HepG2 (cell line): ENCODE data around the gene ANKHD1. TPM values are rescaled to one million over a fixed set of nuclear protein-coding genes. Genes with fewer than 3 reads are reported as not detected.

Source experiments
- CENPX ChIP-seq: sonication (generic); formaldehyde crosslinking; IDR thresholded peaks from 2 replicates; pipeline ENCODE4 v1.9.0; 2021; ENCODE audit warnings: mild to moderate bottlenecking, missing genetic modification reagents, moderate library complexity
- CHD4 ChIP-seq: fragments of 200-600 bp; sonication (generic); IDR thresholded peaks from 2 replicates; pipeline ENCODE4 v1.7.0; 2017; ENCODE audit warnings: mild to moderate bottlenecking, low read length, borderline replicate concordance
- HNF4G ChIP-seq, 2 experiments: sonication (generic) in 1 of 2; formaldehyde crosslinking in 1 of 2; IDR thresholded peaks; 2 replicates each; pipeline versions ENCODE4 v1.4.0 to v1.6.1; 2011 to 2020; ENCODE audit warnings: borderline replicate concordance in 2 of 2, low read depth in 2 of 2, mild to moderate bottlenecking in 2 of 2, low read length in 1 of 2, missing genetic modification reagents in 1 of 2, moderate library complexity in 1 of 2
- KLF11 ChIP-seq: IDR thresholded peaks from 2 replicates; pipeline ENCODE4 v1.6.1; 2016; ENCODE audit warnings: missing compliant biosample characterization
- MAFF ChIP-seq: IDR thresholded peaks from 2 replicates; pipeline ENCODE4 v1.6.1; 2011; ENCODE audit warnings: low read depth, low read length, improper control_type of control experiment
- MAFK ChIP-seq, 2 experiments: IDR thresholded peaks in 1 of 2; conservative IDR thresholded peaks in 1 of 2; 2 replicates each; pipeline ENCODE4 v1.6.1; 2011; ENCODE audit warnings: improper control_type of control experiment in 2 of 2, low read length in 2 of 2
- SMARCC2 ChIP-seq: fragments of 450-650 bp; IDR thresholded peaks from 2 replicates; pipeline ENCODE4 v1.6.1; 2017; ENCODE audit warnings: antibody characterized with exemption, mild to moderate bottlenecking
- U2AF2 ChIP-seq: fragments of 200-400 bp; formaldehyde crosslinking; IDR thresholded peaks from 2 replicates; pipeline ENCODE4 v1.6.1; 2017; ENCODE audit warnings: low read depth, mild to moderate bottlenecking, low read length
- ZBTB20 ChIP-seq: sonication (generic); formaldehyde crosslinking; IDR thresholded peaks from 2 replicates; pipeline ENCODE4 v1.8.1; 2023; ENCODE audit warnings: missing genetic modification reagents, low read depth, mild to moderate bottlenecking, borderline replicate concordance
- ZNF616 ChIP-seq: sonication (generic); formaldehyde crosslinking; IDR thresholded peaks from 2 replicates; pipeline ENCODE4 v1.5.0; 2020; ENCODE audit warnings: low read depth, mild to moderate bottlenecking, missing genetic modification reagents
- polyA plus RNA-seq, 8 experiments: library from polyadenylated mRNA; depleted of rRNA in 3 of 8; stranded (reverse) in 7 of 8; unstranded in 1 of 8; fragments of >200 nt; fragmentation: Illumina TruSeq in 4 of 8; extraction: Trizol in 4 of 8; gene quantifications; 2 replicates each; pipeline versions ENCODE4 v1.2.1 to v1.2.3, GENCODE V29; 2011 to 2016; ENCODE audit warnings: low read depth in 4 of 8, missing spikeins in 1 of 8, mixed read lengths in 1 of 8; ENCODE audit not compliant: insufficient read depth in 1 of 8
- total RNA-seq, 5 experiments: library from RNA; depleted of rRNA; stranded (reverse); fragments of >200 nt; fragmentation: Illumina TruSeq; extraction: Trizol; gene quantifications; 2 replicates each; pipeline ENCODE4 v1.2.3, GENCODE V29; 2016; ENCODE audit warnings: low read depth in 1 of 5
- TF ChIP-seq, protein P1 (sequence below): sonication (generic); formaldehyde crosslinking; IDR thresholded peaks from 2 replicates; pipeline ENCODE4 v1.5.0; 2020; ENCODE audit warnings: missing genetic modification reagents
- TF ChIP-seq, protein P2 (sequence below): sonication (generic); formaldehyde crosslinking; IDR thresholded peaks from 2 replicates; pipeline ENCODE4 v1.4.0; 2020; ENCODE audit warnings: missing genetic modification reagents, mild to moderate bottlenecking, borderline replicate concordance
- TF ChIP-seq, protein P3 (sequence below): sonication (generic); formaldehyde crosslinking; IDR thresholded peaks from 2 replicates; pipeline ENCODE4 v1.4.0; 2020; ENCODE audit warnings: missing genetic modification reagents
- TF ChIP-seq, protein P4 (sequence below): sonication (generic); formaldehyde crosslinking; IDR thresholded peaks from 2 replicates; pipeline ENCODE4; 2020; ENCODE audit warnings: missing genetic modification reagents, mild to moderate bottlenecking, borderline replicate concordance

ANKHD1 gene
- total and polyA plus RNA-seq, 2 of the 13 experiments (the other 11 are each of a cell fraction or from before 2014, with no cell fraction given): 69.9 to 82.0 TPM

DNA sequence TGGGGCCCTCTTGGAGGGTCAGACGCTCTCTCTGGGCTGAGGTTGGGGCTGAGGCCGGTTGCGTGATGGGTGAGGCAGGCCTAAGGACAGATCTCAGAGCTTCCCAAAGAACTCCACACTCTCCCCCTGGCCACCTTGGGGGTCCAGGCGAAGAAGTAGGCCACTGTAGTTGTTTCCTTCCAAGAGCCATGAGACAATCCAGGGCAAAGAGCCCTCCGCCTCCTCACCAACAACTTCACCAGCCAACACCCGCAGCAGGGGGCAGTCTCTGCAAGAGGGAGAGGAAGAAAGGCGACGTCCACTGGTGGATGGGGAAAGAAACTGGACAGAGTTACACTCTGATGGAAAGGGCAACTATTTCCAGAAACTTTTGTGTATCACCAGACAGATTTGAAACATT, 173.7 kb downstream of the ANKHD1 start (continued):
- TF ChIP-seq, protein P1, sequence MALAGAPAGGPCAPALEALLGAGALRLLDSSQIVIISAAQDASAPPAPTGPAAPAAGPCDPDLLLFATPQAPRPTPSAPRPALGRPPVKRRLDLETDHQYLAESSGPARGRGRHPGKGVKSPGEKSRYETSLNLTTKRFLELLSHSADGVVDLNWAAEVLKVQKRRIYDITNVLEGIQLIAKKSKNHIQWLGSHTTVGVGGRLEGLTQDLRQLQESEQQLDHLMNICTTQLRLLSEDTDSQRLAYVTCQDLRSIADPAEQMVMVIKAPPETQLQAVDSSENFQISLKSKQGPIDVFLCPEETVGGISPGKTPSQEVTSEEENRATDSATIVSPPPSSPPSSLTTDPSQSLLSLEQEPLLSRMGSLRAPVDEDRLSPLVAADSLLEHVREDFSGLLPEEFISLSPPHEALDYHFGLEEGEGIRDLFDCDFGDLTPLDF (CRISPR knock-in tag): no peak
- no peak for TF ChIP-seq ZNF616 (CRISPR knock-in tag)
- no peak for TF ChIP-seq U2AF2
- TF ChIP-seq CENPX (CRISPR knock-in tag): no peak
- no peak for TF ChIP-seq ZBTB20
- TF ChIP-seq, protein P2, sequence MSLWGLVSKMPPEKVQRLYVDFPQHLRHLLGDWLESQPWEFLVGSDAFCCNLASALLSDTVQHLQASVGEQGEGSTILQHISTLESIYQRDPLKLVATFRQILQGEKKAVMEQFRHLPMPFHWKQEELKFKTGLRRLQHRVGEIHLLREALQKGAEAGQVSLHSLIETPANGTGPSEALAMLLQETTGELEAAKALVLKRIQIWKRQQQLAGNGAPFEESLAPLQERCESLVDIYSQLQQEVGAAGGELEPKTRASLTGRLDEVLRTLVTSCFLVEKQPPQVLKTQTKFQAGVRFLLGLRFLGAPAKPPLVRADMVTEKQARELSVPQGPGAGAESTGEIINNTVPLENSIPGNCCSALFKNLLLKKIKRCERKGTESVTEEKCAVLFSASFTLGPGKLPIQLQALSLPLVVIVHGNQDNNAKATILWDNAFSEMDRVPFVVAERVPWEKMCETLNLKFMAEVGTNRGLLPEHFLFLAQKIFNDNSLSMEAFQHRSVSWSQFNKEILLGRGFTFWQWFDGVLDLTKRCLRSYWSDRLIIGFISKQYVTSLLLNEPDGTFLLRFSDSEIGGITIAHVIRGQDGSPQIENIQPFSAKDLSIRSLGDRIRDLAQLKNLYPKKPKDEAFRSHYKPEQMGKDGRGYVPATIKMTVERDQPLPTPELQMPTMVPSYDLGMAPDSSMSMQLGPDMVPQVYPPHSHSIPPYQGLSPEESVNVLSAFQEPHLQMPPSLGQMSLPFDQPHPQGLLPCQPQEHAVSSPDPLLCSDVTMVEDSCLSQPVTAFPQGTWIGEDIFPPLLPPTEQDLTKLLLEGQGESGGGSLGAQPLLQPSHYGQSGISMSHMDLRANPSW (CRISPR knock-in tag): no peak
- TF ChIP-seq HNF4G (IDR thresholded peaks at IDR 0.05; ENCODE audit: borderline replicate concordance, low read depth, low read length): no peak
- no peak for TF ChIP-seq HNF4G (CRISPR knock-in tag; IDR thresholded peaks at IDR 0.05; ENCODE audit: borderline replicate concordance, low read depth)
- no peak; the same call in 1 of the 2 replicates for TF ChIP-seq CHD4
- no peak for TF ChIP-seq MAFK (conservative IDR thresholded peaks at IDR 0.05 in 1 of 2, IDR thresholded peaks at IDR 0.05 in 1 of 2; ENCODE audit: low read length in 2 of 2)
- no peak for TF ChIP-seq MAFF
- no peak for TF ChIP-seq SMARCC2
- TF ChIP-seq KLF11 (CRISPR knock-in tag): no peak
- TF ChIP-seq, protein P3, sequence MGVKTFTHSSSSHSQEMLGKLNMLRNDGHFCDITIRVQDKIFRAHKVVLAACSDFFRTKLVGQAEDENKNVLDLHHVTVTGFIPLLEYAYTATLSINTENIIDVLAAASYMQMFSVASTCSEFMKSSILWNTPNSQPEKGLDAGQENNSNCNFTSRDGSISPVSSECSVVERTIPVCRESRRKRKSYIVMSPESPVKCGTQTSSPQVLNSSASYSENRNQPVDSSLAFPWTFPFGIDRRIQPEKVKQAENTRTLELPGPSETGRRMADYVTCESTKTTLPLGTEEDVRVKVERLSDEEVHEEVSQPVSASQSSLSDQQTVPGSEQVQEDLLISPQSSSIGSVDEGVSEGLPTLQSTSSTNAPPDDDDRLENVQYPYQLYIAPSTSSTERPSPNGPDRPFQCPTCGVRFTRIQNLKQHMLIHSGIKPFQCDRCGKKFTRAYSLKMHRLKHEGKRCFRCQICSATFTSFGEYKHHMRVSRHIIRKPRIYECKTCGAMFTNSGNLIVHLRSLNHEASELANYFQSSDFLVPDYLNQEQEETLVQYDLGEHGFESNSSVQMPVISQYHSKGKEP (CRISPR knock-in tag): no peak
- TF ChIP-seq, protein P4, sequence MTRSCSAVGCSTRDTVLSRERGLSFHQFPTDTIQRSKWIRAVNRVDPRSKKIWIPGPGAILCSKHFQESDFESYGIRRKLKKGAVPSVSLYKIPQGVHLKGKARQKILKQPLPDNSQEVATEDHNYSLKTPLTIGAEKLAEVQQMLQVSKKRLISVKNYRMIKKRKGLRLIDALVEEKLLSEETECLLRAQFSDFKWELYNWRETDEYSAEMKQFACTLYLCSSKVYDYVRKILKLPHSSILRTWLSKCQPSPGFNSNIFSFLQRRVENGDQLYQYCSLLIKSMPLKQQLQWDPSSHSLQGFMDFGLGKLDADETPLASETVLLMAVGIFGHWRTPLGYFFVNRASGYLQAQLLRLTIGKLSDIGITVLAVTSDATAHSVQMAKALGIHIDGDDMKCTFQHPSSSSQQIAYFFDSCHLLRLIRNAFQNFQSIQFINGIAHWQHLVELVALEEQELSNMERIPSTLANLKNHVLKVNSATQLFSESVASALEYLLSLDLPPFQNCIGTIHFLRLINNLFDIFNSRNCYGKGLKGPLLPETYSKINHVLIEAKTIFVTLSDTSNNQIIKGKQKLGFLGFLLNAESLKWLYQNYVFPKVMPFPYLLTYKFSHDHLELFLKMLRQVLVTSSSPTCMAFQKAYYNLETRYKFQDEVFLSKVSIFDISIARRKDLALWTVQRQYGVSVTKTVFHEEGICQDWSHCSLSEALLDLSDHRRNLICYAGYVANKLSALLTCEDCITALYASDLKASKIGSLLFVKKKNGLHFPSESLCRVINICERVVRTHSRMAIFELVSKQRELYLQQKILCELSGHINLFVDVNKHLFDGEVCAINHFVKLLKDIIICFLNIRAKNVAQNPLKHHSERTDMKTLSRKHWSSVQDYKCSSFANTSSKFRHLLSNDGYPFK (CRISPR knock-in tag): no peak; the same call in 1 of the 2 replicates
